BLaER1 (cell line): Measurements from ENCODE around the gene RNF111.
A peak's percentile ranks its signal among the peaks of the same experiment; 100 is the strongest.

Source experiments
- H3K27ac ChIP-seq: shearing (Covaris generic); formaldehyde crosslinking; 2 replicates; pipeline ENCODE4 v1.8.1; 2022
- H3K27me3 ChIP-seq: shearing (Covaris generic); formaldehyde crosslinking; 2 replicates; pipeline ENCODE4 v1.8.1; 2022
- H3K36me3 ChIP-seq: shearing (Covaris generic); formaldehyde crosslinking; 2 replicates; pipeline ENCODE4 v1.8.1; 2022
- H3K4me1 ChIP-seq: shearing (Covaris generic); formaldehyde crosslinking; 2 replicates; pipeline ENCODE4 v1.8.1; 2022
- H3K4me2 ChIP-seq: shearing (Covaris generic); formaldehyde crosslinking; 2 replicates; pipeline ENCODE4 v1.8.1; 2022
- H3K4me3 ChIP-seq: shearing (Covaris generic); formaldehyde crosslinking; 2 replicates; pipeline ENCODE4 v1.8.1; 2022
- H3K9ac ChIP-seq: shearing (Covaris generic); formaldehyde crosslinking; 2 replicates; pipeline ENCODE4 v1.8.1; 2022
- H3K9me3 ChIP-seq: shearing (Covaris generic); formaldehyde crosslinking; 2 replicates; pipeline ENCODE4 v1.8.1; 2022
- H4K20me1 ChIP-seq: shearing (Covaris generic); formaldehyde crosslinking; 2 replicates; pipeline ENCODE4 v1.8.1; 2022
- Cebpa-rat ChIP-seq: shearing (Covaris generic); IDR thresholded peaks from 2 replicates; pipeline ENCODE4 v1.8.1; 2022

Gene RNF111

GRCh38 chr15:58967479-58967878 is 20.0 kb upstream of the RNF111 start:
- H4K20me1 ChIP-seq: no peaks in the 10 kb centered on the region
- H3K4me2 ChIP-seq: no peak overlapping the region
- H3K4me3 ChIP-seq: no peak overlapping the region
- no peak overlapping the region for H3K9ac ChIP-seq
- H3K4me1 ChIP-seq: no peaks in the 10 kb centered on the region
- no peaks in the 10 kb centered on the region for H3K36me3 ChIP-seq
- H3K27me3 ChIP-seq: no peaks in the 10 kb centered on the region
- no peak overlapping the region for H3K27ac ChIP-seq
- H3K9me3 ChIP-seq: no peaks in the 10 kb centered on the region
- no peak for TF ChIP-seq Cebpa-rat

DNA sequence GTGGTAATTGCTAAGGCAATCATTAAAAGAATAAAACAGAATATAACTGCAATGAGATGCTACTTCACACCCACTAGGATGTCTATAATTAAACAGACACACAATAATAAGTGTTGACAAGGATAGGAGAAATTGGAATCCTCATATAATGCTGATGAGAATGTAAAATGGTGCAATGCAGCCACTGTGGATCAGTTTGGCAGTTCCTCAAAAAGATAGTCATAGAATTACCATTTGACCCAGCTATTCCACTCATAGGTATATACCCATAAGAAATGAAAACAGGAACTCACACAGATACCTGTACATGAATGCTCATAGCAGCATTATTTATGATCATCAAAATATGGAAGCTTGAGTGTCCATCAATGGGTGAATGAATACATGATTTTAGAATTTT is 9.6 kb upstream of the RNF111 start:
- Histone ChIP-seq H3K9me3 (no peaks in the 10 kb centered on the region), H3K4me3 (no peak overlapping the region), H3K4me2 (no peak overlapping the region), H3K4me1 (peaks cover 65% of the 10 kb centered on the region), H3K27ac (no peak overlapping the region), H4K20me1 (no peaks in the 10 kb centered on the region), H3K27me3 (no peaks in the 10 kb centered on the region), H3K9ac (no peak overlapping the region), H3K36me3 (no peaks in the 10 kb centered on the region)
- TF ChIP-seq Cebpa-rat: no peak

GRCh38 chr15:58980351-58980939 is 7.0 kb upstream of the RNF111 start:
- 0 out of 2 replicates have a peak overlapping the region, but pooled peaks have one; percentile 29 for H3K4me2 ChIP-seq

DNA sequence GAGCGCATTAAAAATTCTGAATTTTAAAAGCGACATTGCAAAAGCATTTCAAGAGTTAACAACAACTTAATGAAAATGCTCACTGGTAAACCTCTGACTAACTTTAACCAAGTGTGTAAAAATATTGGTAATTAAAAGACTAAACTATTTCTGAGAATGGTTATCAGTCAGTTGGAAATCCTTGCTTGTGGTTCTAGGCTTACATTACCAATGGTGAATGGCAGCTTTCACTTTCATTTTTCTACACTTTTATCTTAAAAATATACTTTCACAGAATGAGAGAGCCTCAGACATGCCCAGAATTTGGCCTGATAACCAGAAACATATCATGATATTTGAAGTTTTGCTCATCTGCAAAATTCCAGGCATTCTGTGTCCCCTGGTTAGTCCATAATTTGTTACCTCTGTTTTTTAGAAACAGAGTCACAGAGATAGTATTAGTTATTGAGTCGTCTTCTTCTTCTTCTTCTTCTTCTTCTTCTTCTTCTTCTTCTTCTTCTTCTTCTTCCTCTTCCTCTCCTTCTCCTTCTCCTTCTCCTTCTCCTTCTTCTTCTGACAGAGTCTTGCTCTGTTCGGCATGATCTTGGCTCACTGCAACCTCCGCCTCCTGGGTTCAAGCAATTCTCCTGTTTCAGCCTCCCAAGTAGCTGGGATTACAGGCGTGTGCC is 5.5 kb upstream of the RNF111 start:
- Histone ChIP-seq H3K27ac (peak overlapping the region; percentile 80), H3K4me2 (peak overlapping the region; percentile 75), H3K4me3 (no peak overlapping the region), H4K20me1 (no peaks in the 10 kb centered on the region), H3K9ac (peak overlapping the region; percentile 63), H3K27me3 (no peaks in the 10 kb centered on the region), H3K4me1 (peaks cover 46% of the 10 kb centered on the region), H3K9me3 (no peaks in the 10 kb centered on the region), H3K36me3 (no peaks in the 10 kb centered on the region)
- TF ChIP-seq Cebpa-rat: no peak

More at GRCh38 chr15:58980351-58980939, 7.0 kb upstream of the RNF111 start:
- Histone ChIP-seq H3K9ac (no peak overlapping the region), H3K4me3 (no peak overlapping the region), H3K27ac (no peak overlapping the region), H3K27me3 (no peaks in the 10 kb centered on the region), H4K20me1 (no peaks in the 10 kb centered on the region), H3K4me1 (peaks cover 57% of the 10 kb centered on the region), H3K9me3 (no peaks in the 10 kb centered on the region), H3K36me3 (no peaks in the 10 kb centered on the region)
- TF ChIP-seq Cebpa-rat: no peak

DNA sequence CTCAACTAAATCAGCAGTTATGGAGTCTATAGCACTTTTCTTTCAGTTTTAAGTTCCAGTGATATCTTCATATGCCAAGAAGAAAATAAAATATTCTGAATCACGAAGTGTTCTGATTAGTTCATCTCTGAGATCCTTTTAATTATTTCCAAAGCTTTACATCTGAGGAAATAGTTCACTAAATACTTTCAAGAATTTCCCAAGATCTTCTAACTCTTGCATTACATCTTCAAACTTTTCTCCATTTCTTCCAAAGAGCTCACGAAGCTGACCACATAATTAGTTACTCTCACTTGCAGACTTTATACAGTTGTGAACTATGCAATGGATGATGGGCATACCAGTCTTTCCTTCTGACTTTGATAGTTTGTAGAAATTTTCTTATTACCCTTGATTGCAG is 4.2 kb upstream of the RNF111 start:
- Histone ChIP-seq H3K27me3 (no peaks in the 10 kb centered on the region), H3K4me1 (peaks cover 41% of the 10 kb centered on the region), H3K4me2 (no peak overlapping the region), H4K20me1 (peaks cover 3% of the 10 kb centered on the region), H3K27ac (no peak overlapping the region), H3K4me3 (no peak overlapping the region), H3K36me3 (no peaks in the 10 kb centered on the region), H3K9ac (no peak overlapping the region), H3K9me3 (no peaks in the 10 kb centered on the region)
- TF ChIP-seq Cebpa-rat: no peak

- H4K20me1 ChIP-seq: peaks cover 25% of the 10 kb centered on the region
- peaks cover 2% of the 10 kb centered on the region; the same call in 1 of the 2 replicates for H3K36me3 ChIP-seq
- H3K27me3 ChIP-seq: no peaks in the 10 kb centered on the region
- no peaks in the 10 kb centered on the region for H3K9me3 ChIP-seq
- peaks cover 43% of the 10 kb centered on the region for H3K4me1 ChIP-seq
- H3K9ac ChIP-seq: no peak overlapping the region
- H3K27ac ChIP-seq: no peak overlapping the region
- H3K4me3 ChIP-seq: no peak overlapping the region
- TF ChIP-seq Cebpa-rat: no peak
- no peak overlapping the region for H3K4me2 ChIP-seq
These were observed 2.0 kb upstream of the RNF111 start for GRCh38 chr15:58985443-58985842.

DNA sequence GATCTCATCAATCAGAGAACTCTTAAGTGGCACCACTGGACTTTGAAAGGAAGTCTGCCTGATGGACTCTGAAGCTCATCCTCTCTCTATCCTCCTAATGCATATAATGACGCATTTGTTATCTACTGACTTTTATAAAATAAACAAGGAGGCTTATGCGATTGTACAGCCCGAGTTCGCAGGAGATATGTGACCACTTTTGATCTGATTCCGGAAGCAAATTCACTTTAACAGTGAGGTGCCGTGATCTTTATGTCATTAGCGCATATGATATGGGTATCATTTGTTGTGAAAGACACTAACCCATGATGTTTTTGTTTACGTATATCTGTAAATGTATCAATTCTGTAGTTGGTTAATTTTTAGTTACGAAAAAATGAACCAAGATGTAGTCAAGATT is 427 bp upstream of the RNF111 start:
- Histone ChIP-seq H3K27ac (peak overlapping the region; percentile 86), H3K4me1 (peaks cover 29% of the 10 kb centered on the region), H3K9me3 (no peaks in the 10 kb centered on the region), H3K36me3 (peaks cover 16% of the 10 kb centered on the region), H3K4me3 (peak overlapping the region; percentile 92), H3K9ac (peak overlapping the region; percentile 95; the same call in 1 of the 2 replicates), H4K20me1 (peaks cover 41% of the 10 kb centered on the region), H3K4me2 (peak overlapping the region; percentile 72), H3K27me3 (no peaks in the 10 kb centered on the region)
- TF ChIP-seq Cebpa-rat: no peak

DNA sequence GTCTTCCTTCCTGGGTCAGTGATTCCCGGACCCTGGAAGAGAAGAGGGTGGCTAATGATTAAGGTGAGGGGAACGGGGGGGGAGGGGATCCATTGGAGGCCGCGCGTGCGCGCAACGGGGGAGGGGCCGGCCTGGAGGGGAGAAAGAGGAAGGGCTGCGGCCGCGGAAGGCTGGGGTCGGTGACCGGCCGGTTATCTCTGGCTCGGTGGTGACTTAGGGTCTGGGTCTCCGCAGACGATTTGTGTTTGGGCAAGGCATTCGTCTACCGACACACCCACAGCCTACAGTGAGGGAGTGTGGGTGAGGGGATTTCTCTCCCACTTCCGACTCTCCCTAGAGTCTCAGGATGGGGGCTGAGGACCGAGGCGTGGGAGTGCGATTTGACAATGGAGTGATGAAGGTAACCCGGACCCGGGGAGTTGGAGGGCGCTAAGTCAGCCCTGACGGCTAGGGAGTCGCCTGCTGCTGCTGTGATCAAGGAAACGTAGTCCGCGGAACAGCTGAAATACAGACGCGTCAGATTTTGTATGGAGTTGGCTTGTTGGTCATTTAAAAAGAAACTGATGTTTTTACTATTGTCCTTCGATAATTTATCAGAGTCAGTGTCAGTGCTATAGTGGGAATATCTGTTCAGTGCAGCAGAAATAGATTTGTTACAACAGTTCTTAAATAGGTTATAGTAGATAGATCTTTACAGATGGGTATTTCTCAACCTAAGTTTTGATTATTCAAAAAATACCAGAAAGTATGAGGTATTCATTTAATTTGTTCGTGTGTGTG is 733 bp downstream of the RNF111 start:
- Histone ChIP-seq H3K36me3 (peaks cover 28% of the 10 kb centered on the region), H4K20me1 (peaks cover 53% of the 10 kb centered on the region), H3K27ac (peak overlapping the region; percentile 86), H3K27me3 (no peaks in the 10 kb centered on the region), H3K4me2 (peak overlapping the region; percentile 70), H3K4me3 (peak overlapping the region; percentile 92), H3K9ac (peak overlapping the region; percentile 95), H3K4me1 (peaks cover 25% of the 10 kb centered on the region), H3K9me3 (no peaks in the 10 kb centered on the region)
- no peak for TF ChIP-seq Cebpa-rat

DNA sequence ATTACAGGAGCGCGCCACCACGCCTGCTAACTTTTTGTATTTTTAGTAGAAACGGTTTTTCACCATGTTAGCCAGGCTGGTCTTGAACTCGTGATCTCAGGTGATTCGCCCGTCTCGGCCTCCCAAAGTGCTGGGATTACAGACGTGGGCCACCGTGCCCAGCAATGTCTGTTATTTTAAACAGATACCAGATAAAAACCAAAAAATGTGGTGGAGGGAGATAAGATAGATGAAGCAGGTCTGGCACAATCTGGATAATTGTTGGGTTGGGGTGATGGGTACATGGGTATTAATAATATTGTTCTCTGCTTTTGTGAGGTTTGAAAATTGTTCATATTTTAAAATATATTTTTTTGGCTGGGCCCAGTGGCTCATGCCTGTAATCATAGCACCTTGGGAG is 4.7 kb downstream of the RNF111 start:
- Histone ChIP-seq H3K27ac (no peak overlapping the region), H3K4me2 (no peak overlapping the region), H3K9me3 (no peaks in the 10 kb centered on the region), H3K36me3 (peaks cover 47% of the 10 kb centered on the region), H3K9ac (no peak overlapping the region), H4K20me1 (peaks cover 89% of the 10 kb centered on the region), H3K27me3 (no peaks in the 10 kb centered on the region), H3K4me1 (peaks cover 20% of the 10 kb centered on the region), H3K4me3 (no peak overlapping the region)
- TF ChIP-seq Cebpa-rat: no peak
